DOHH2 (cell line): ENCODE results near the gene PRSS8.
"Not testable (repeated sequence)": the region's sequence is repeated elsewhere in the genome, so short reads cannot be mapped to it uniquely, and the experiment has no call there.

ENCODE experiments used
- H3F3A ChIP-seq: fragments of 200-600 bp; sonication (generic), shearing (Covaris generic); 2 replicates; pipeline ENCODE4 v1.6.0; 2016; ENCODE audit warnings: antibody characterized with exemption, mild to moderate bottlenecking; ENCODE audit not compliant: control insufficient read depth, insufficient read depth
- H3K27ac ChIP-seq: fragments of 200-600 bp; sonication (generic); 2 replicates; pipeline ENCODE4 v1.5.1; 2014; ENCODE audit warnings: low read depth, mild to moderate bottlenecking, low read length, moderate library complexity
- H3K27me3 ChIP-seq: fragments of 200-600 bp; sonication (generic); 2 replicates; pipeline ENCODE4 v1.6.1; 2014; ENCODE audit warnings: mild to moderate bottlenecking, low read length, mixed read lengths; ENCODE audit not compliant: control insufficient read depth
- H3K36me3 ChIP-seq: fragments of 200-600 bp; sonication (generic); 2 replicates; pipeline ENCODE4 v1.6.1; 2014; ENCODE audit warnings: mild to moderate bottlenecking, low read length, moderate library complexity, mixed read lengths; ENCODE audit not compliant: control insufficient read depth
- H3K4me1 ChIP-seq: fragments of 200-600 bp; sonication (generic); 2 replicates; pipeline ENCODE4 v1.6.1; 2014; ENCODE audit warnings: mild to moderate bottlenecking, low read length, mixed read lengths; ENCODE audit not compliant: control insufficient read depth
- H3K4me2 ChIP-seq: fragments of 200-600 bp; sonication (generic); 2 replicates; pipeline ENCODE4 v1.6.0; 2014; ENCODE audit warnings: mild to moderate bottlenecking, low read length, moderate library complexity
- H3K4me3 ChIP-seq: fragments of 200-600 bp; sonication (generic); 2 replicates; pipeline ENCODE4 v1.5.1; 2014; ENCODE audit warnings: mild to moderate bottlenecking, low read length, mixed read lengths
- H3K79me2 ChIP-seq: fragments of 200-600 bp; sonication (generic); 2 replicates; pipeline ENCODE4 v1.6.1; 2014; ENCODE audit warnings: mild to moderate bottlenecking, low read length, mixed read lengths; ENCODE audit not compliant: control insufficient read depth
- H3K9me2 ChIP-seq: fragments of 200-600 bp; sonication (generic); replicated peaks from 2 replicates; pipeline ENCODE4 v1.6.1; 2014; ENCODE audit warnings: mild to moderate bottlenecking, low read length, mixed read lengths; ENCODE audit not compliant: control insufficient read depth
- H3K9me3 ChIP-seq: fragments of 200-600 bp; sonication (generic); 2 replicates; pipeline ENCODE4 v1.6.1; 2014; ENCODE audit warnings: antibody characterized with exemption, low read length, mixed read lengths; ENCODE audit not compliant: control insufficient read depth, insufficient read depth
- H4K20me1 ChIP-seq: fragments of 200-600 bp; sonication (generic); 2 replicates; pipeline ENCODE4 v1.6.0; 2014; ENCODE audit warnings: low read depth, mild to moderate bottlenecking, antibody characterized with exemption, low read length, moderate library complexity; ENCODE audit not compliant: control insufficient read depth, insufficient read depth
- CTCF ChIP-seq: fragments of 200-600 bp; sonication (generic); IDR thresholded peaks from one replicate; pipeline ENCODE4 v1.5.1; 2014; ENCODE audit warnings: antibody characterized with exemption, mild to moderate bottlenecking, low read depth, low read length; ENCODE audit not compliant: poor library complexity, severe bottlenecking
- EZH2phosphoT487 ChIP-seq: fragments of 200-600 bp; sonication (generic); IDR thresholded peaks from 2 replicates; pipeline ENCODE4 v1.6.1; 2017; ENCODE audit warnings: borderline replicate concordance, mild to moderate bottlenecking, antibody characterized with exemption, low read length, moderate library complexity, mixed read lengths

PRSS8 gene

GRCh38 chr16:31167315-31167714 lies 31.8 kb upstream of the PRSS8 start:
- H3F3A ChIP-seq: no peaks in the 10 kb centered on the region
- no peaks in the 10 kb centered on the region for H3K9me2 ChIP-seq
- no peaks in the 10 kb centered on the region for H3K36me3 ChIP-seq
- no peak for TF ChIP-seq EZH2phosphoT487
- TF ChIP-seq CTCF: no peak
- H3K4me3 ChIP-seq: no peak overlapping the region
- H4K20me1 ChIP-seq: no peaks in the 10 kb centered on the region
- H3K9me3 ChIP-seq: no peaks in the 10 kb centered on the region
- no peaks in the 10 kb centered on the region for H3K27me3 ChIP-seq
- no peaks in the 10 kb centered on the region for H3K79me2 ChIP-seq
- no peaks in the 10 kb centered on the region for H3K4me1 ChIP-seq
- no peak overlapping the region for H3K27ac ChIP-seq
- no peak overlapping the region for H3K4me2 ChIP-seq

GRCh38 chr16:31157136-31157535 lies 21.6 kb upstream of the PRSS8 start:
- Histone ChIP-seq H3K27ac (no peak overlapping the region), H3K79me2 (no peaks in the 10 kb centered on the region), H3K4me2 (no peak overlapping the region), H3K9me2 (no peaks in the 10 kb centered on the region), H3K36me3 (no peaks in the 10 kb centered on the region), H3K4me1 (no peaks in the 10 kb centered on the region), H3K27me3 (peaks cover 10% of the 10 kb centered on the region), H3K9me3 (no peaks in the 10 kb centered on the region), H3F3A (no peaks in the 10 kb centered on the region), H4K20me1 (no peaks in the 10 kb centered on the region), H3K4me3 (no peak overlapping the region)
- TF ChIP-seq CTCF (no peak), EZH2phosphoT487 (no peak)

GRCh38 chr16:31150976-31151375 lies 15.4 kb upstream of the PRSS8 start:
- not testable (repeated sequence) for H3K36me3 ChIP-seq, H4K20me1 ChIP-seq, H3K4me1 ChIP-seq, H3K9me3 ChIP-seq, H3K9me2 ChIP-seq, H3K79me2 ChIP-seq, H3F3A ChIP-seq, H3K4me3 ChIP-seq, H3K27ac ChIP-seq, H3K27me3 ChIP-seq, H3K4me2 ChIP-seq

GRCh38 chr16:31149894-31150890 lies 14.7 kb upstream of the PRSS8 start, which contains the start of gene PRSS36:
TSS of gene PRSS36 (minus strand) at chr16:31150066. CDS start at chr16:31150035, 31 bp downstream.
- Histone ChIP-seq H3K4me2 (no peak within 1 kb of the TSS), H3K9me3 (no peaks in the 10 kb centered on the region)

More at GRCh38 chr16:31149894-31150890, 14.7 kb upstream of the PRSS8 start, which contains the start of gene PRSS36:
- no peaks in the 10 kb centered on the region for H3K4me1 ChIP-seq
- no peak within 1 kb of the TSS for H3K27ac ChIP-seq
- no peaks in the 10 kb centered on the region for H3K27me3 ChIP-seq
- no peak for TF ChIP-seq EZH2phosphoT487
- no peak for TF ChIP-seq CTCF
- H3F3A ChIP-seq: no peaks in the 10 kb centered on the region
- H3K36me3 ChIP-seq: no peaks in the 10 kb centered on the region
- no peaks in the 10 kb centered on the region for H3K9me2 ChIP-seq
- H4K20me1 ChIP-seq: no peaks in the 10 kb centered on the region
- H3K4me3 ChIP-seq: no peak within 1 kb of the TSS
- H3K79me2 ChIP-seq: no peaks in the 10 kb centered on the region
